Gastrocnemius medialis (tissue), 4 donors: ENCODE measurements around the gene CCDC90B.

Source experiments
- CTCF ChIP-seq, 5 experiments: fragments of 450-650 bp in 3 of 5; fragments of 200-600 bp in 2 of 5; sonication (generic) in 2 of 5; IDR thresholded peaks in 4 of 5; conservative IDR thresholded peaks in 1 of 5; 1 replicate in 4 of 5; 2 replicates in 1 of 5; pipeline ENCODE4 v1.5.1; 2016 to 2019; ENCODE audit warnings: antibody characterized with exemption in 5 of 5, mild to moderate bottlenecking in 3 of 5, moderate library complexity in 3 of 5
- POLR2A ChIP-seq, 2 donors: fragments of 450-650 bp; IDR thresholded peaks; one replicate each; pipeline ENCODE4 v1.6.1; 2017; ENCODE audit warnings: antibody characterized with exemption in 2 of 2, mild to moderate bottlenecking in 2 of 2, moderate library complexity in 2 of 2

GRCh38 chr11:83299681-83300080, 13.5 kb upstream of the CCDC90B start:
- TF ChIP-seq CTCF (IDR thresholded peaks at IDR 0.05 in 4 of 5, conservative IDR thresholded peaks at IDR 0.05 in 1 of 5): no peak
- no peak for TF ChIP-seq POLR2A (IDR thresholded peaks at IDR 0.05)
